DLD1 (cell line): ENCODE results near the gene USP32.
"Not testable (repeated sequence)": the region's sequence is repeated elsewhere in the genome, so short reads cannot be mapped to it uniquely, and the experiment has no call there.

Experiments
- in situ Hi-C: cut with HindIII; loops from 2 replicates; pipeline ENCODE4 v1.10.0; 2017; ENCODE audit warnings: low sequenced_read_pairs

Gene USP32

DNA sequence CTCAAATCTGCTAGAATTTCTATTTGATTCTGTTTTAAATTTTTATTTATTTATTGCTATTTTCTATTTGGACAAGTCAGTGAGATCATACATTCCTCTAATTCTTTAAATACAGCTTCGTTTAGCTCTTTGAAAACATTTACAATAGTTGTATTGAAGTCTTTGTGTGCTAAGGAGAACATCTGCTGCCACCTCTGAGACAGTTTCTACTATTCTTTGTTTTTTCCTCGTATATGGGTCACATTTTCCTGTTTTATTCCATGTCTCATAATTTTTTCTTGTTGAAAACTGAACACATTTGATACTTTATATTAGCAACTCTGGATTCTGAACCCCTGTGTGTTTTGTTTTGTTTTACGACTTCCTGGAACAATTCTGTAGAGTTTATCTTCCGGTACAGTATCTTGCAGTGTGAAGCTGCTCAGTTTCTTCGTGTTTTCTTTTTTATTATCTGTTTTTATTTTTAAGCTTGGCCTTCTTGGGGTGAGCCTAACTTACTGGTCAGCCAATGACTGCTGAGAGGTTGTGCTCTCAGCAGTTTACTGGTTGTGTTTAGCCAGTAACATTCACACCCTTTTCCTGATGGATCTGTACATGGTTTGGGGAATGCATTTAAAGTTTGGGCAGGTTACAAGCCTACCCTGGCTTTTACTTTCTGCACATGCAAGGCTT, 143.2 kb downstream of the USP32 start:
- in situ Hi-C loops, result no loop called here

DNA sequence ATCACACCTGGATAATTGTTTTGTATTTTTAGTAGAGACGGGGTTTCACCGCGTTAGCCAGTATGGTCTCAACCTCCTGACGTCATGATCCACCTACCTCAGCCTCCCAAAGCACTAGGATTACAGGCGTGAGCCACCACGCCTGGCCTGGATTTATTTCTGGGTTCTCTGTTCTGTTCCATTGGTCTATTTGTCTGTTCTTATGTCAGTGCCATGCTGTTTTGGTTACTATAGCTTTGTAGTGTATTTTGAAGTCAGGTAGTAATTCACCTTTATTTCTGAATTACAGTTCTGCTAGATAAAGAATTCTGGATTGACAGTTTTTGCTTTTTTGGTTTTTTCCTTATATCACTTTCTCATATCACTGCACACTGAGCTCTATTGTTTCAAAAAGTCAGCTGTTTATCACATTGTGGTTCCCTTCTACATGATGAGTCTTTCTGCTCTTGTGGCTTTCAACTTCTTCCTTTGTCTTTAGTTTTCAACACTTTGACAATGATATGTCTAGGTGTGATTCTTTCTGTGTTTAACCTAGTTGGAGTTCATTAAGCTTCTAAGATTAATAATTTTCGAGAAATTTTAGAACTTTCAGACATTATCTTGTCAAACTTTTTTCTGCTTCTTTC, 144.0 kb downstream of the USP32 start:
- in situ Hi-C loops, result no loop called here

DNA sequence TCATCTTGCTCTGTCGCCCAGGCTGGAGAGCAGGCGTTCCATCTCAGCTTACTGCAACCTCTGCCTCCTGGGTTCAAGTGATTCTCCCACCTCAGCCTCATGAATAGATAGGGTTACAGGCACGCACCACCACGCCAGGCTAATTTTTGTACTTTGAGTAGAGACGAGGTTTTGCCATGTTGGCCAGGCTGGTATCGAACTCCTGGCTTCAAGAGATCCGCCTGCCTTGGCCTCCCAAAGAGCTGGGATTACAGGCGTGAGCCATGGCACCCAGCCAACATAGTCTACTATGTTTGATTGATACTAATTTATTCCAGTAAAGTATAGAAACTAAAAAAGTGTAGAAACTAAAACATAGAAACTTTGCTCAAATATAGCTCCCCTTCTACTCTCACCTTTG, 147.3 kb downstream of the USP32 start:
- in situ Hi-C loops, result no loop called here

GRCh38 chr17:60240290-60240689, 151.6 kb downstream of the USP32 start:
- in situ Hi-C loops, result no loop called here

DNA sequence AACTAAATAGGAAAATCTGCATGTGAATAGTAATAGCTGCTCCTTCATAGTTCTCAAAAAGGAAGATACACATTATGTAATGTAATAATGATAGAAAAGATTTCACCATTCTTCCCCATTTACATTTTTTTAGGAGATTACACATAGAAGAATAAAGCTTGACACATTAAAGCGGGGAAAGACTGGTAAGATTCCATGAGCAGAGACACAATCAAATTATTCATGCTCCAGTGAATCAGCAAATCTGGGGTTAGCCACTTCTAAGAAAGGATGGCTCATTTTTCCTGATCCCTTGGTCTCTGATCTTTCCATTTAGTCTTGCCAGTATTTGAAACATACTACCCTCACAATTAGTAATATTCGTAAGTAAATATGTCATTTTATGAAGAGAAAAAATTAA, 160.2 kb downstream of the USP32 start:
- in situ Hi-C loops, result no loop called here

- in situ Hi-C loops, result no loop called here
Observed at GRCh38 chr17:60231234-60231633, 160.7 kb downstream of the USP32 start.

DNA sequence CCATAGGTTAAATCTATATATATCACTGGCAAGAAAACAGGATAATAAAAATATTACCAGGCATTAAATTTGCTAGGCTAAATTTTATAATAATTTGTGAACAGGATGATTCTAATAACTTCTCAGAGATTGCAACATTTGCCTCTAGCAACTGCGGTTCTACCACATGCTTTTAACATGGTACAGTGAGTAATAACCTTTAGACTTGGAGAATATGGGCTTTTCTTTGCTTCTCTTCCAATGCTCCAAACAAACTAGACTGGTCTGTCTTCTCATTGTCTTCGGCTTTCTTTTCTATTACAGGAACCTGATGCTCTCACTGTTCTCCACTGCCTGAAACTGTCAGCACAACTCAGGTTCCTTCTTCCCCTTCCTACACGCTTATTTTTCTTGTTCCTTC, 161.6 kb downstream of the USP32 start:
- in situ Hi-C loops, result no loop called here

GRCh38 chr17:60229188-60229802, 162.6 kb downstream of the USP32 start:
- in situ Hi-C loops, result no loop called here

DNA sequence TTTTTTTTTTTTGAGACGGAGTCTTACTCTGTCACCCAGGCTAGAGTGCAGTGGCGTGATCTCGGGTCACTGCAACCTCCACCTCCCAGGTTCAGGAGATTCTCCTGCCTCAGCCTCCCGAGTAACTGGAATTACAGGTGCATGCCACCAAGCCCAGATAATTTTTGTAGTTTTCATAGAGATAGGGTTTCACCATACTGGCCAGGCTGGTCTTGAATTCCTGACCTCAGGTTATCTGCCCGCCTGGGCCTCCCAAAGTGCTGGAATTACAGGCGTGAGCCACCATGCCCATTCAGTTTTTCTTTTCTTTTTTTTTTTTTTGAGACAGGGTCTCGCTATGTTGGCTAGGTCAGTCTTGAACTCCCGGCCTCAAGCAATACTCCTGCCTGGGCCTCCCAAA, 164.7 kb downstream of the USP32 start:
- in situ Hi-C loops, result not testable (repeated sequence)

DNA sequence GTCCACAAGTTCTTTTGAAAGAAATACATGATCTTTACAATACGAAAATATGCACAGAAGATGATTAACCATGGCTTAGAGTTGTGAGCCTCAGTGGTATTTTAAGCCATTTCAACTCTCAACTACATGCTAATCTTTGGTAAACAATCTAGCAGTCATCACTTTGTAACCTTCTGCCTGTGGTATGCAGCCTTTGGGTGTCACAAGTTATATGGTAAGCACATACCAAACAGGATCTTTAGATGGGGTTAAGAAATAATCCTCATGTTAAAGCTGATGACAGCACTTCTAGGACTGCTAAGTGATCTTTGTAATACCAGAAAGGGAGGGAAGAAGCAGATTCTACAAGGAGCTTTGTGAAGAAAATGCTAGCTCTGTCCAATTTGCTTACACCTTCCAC, 167.9 kb downstream of the USP32 start:
- in situ Hi-C loops, result no loop called here

DNA sequence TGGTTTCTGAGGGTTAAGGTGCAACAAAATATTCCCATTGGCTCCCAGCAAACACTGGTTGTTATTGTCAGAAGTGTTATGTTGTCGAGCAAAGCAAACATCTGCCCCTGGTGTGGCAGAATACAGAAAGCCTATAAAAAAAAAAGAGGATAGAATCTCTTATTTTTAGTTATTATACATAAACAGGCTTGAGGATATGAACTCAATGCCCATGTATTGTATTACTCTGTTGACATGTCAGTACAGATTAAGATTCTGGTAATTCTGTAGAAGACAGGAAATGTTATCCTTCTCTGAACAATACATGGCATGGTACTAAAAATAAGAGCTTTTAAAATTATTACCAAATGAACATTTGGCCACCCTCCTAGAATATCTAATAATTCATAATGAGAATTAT, 168.5 kb downstream of the USP32 start:
- in situ Hi-C loops, result no loop called here

DNA sequence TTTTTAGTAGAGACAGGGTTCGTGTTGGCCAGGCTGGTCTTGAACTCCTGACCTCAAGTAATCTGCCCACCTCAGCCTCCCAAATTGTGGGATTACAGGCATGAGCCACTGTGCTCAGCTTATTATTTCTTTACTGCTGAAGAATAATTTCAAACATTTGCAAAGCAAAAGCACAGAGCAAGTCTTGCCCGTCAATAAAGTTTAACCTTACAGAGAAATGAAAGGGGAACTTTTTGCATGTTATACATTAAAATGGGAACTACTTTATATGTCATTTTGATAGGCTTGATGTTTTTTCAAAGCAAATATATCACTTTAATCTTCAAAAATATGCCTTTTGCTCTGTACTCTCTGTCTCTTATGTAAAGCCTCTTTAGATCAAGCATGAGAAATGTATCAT, 173.2 kb downstream of the USP32 start:
- in situ Hi-C loops, result not testable (repeated sequence)

- in situ Hi-C loops, result not testable (repeated sequence)
Observed at GRCh38 chr17:60215895-60216294, 176.0 kb downstream of the USP32 start.

- in situ Hi-C loops, result not testable (repeated sequence)
Observed at GRCh38 chr17:60211282-60211681, 180.7 kb downstream of the USP32 start.

DNA sequence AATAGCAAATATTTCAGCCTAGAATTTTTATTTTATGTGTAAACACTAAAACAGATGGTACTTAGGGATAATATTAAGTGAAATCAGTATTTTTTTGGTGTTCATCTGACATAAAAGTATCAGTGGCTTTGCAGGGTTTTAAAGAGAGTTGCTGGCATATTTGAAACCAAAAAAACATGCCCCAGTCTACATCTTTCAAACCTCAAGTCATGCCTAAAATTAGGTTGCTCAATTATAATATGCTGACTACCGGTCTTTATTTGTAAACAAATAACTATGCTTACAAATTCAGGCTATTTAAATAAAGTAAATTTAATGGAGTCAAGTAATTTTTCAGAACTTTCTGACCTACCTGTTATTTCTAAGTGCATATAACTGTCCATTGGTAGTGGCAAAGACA, 183.6 kb downstream of the USP32 start:
- in situ Hi-C loops, result not testable (repeated sequence)

GRCh38 chr17:60205782-60206181, 186.2 kb downstream of the USP32 start:
- in situ Hi-C loops, result not testable (repeated sequence)

DNA sequence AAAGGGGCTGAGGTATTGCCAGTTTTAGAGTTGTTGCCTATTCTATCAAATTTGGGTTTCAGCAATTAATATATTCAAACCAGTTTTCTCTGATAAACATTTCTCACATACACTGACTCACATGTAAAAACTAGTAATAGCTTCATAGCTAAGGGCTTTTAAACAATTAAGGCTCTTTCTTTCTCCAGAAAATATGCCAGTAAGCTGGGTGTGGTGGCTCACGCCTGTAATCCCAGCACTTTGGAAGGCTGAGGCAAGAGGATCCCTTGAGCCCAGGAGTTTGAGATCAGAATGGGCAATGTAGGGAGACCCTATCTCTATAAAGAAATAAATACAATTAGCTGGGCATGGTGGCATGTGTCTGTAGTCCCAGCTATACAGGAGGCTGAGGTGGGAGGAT, 193.3 kb downstream of the USP32 start:
- in situ Hi-C loops, result not testable (repeated sequence)

DNA sequence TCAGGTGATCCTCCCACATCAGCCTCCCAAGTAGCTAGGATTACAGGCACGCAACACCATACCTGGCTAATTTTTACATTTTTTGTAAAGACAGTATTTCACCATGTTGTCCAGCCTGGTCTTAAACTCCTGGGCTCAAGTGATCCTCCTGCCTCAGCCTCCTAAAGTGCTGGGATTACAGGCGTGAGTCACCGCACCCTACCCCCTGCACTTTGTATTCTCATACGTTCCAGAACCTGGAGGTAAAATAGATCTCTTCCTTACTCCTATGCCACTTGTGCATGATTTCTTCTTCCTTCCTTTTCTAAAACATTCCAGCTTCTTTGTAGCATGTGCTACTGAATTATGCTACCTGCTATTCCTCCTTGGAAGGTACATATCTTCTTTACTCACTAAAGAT, 197.8 kb downstream of the USP32 start:
- in situ Hi-C loops, result not testable (repeated sequence)

DNA sequence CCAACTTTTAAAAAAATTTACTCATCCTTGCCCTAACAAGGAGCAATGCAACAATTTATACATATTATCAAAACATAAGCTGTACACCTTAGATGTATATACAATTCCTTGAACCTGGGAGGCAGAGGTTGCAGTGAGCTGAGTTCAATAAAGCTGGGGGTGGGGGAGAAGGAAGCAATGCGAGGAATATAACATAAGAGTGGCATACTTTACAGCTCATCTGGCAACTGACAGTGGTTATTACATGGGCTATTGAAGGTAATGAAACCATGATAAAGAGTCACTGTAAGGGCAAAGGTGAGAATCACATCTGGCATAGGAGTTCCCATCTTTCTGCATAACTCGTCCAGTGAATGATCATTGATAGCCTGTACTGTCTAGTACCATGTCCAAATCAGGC, 198.5 kb downstream of the USP32 start:
- in situ Hi-C loops, result no loop called here

- in situ Hi-C loops, result not testable (repeated sequence)
Observed at GRCh38 chr17:60193032-60193431, 198.9 kb downstream of the USP32 start.

DNA sequence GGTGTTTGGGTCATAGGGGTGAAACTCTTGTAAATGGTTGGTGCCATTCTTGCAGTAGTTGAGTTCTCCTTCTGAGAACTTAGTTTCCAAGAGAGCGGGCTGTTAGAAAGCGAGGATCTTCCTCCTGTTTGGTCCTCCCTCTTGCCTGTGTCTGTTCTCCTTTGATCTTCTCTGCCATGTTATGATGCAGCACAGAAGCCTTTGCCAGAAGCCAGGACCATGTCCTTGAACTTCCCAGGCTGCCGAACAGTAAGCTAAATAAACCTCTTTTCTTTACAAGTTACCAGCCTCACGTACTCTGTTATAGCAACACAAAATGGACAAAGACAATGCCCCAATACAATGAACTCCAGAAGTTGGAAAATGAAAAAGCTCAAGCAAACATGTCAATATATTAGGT, 201.9 kb downstream of the USP32 start:
- in situ Hi-C loops, result not testable (repeated sequence)

- in situ Hi-C loops, result no loop called here
Observed at GRCh38 chr17:60188759-60189158, 203.2 kb downstream of the USP32 start.
